OCI-LY3 (cell line): ENCODE data around the gene FNIP2.

Experiments
- CTCF ChIP-seq: fragments of 200-600, 300-600 bp; sonication (generic); IDR thresholded peaks from 2 replicates; pipeline ENCODE4 v1.5.1; 2014; ENCODE audit warnings: antibody characterized with exemption, low read length, low read depth
- EZH2phosphoT487 ChIP-seq: fragments of 200-600 bp; shearing (Covaris generic); IDR thresholded peaks from 2 replicates; pipeline ENCODE4 v1.6.1; 2018; ENCODE audit warnings: antibody characterized with exemption, mixed run types, low read depth

- TF ChIP-seq CTCF (no peak), EZH2phosphoT487 (no peak)
Measured at GRCh38 chr4:158930639-158930972, 161.8 kb downstream of the FNIP2 start.
